OCI-LY3 (cell line): ENCODE measurements around the gene STRA8.

Source experiments
- H2AFZ ChIP-seq: fragments of 200-600, 300-600 bp; shearing (Covaris generic); 2 replicates; pipeline ENCODE4 v1.6.0; 2014; ENCODE audit warnings: antibody characterized with exemption, low read depth, low read length
- H3K27ac ChIP-seq: fragments of 200-600, 300-600 bp; sonication (generic); 2 replicates; pipeline ENCODE4 v1.5.1; 2014; ENCODE audit warnings: mild to moderate bottlenecking, low read length, moderate library complexity, mixed read lengths
- H3K27me3 ChIP-seq: fragments of 200-600, 300-600 bp; sonication (generic); 2 replicates; pipeline ENCODE4 v1.6.1; 2014; ENCODE audit warnings: low read depth, low read length, mixed read lengths
- H3K36me3 ChIP-seq: fragments of 200-600, 300-600 bp; sonication (generic); replicated peaks from 2 replicates; pipeline ENCODE3; 2014; ENCODE audit warnings: low read depth, low read length, mixed read lengths
- H3K4me1 ChIP-seq: fragments of 300-600, 200-600 bp; sonication (generic); 2 replicates; pipeline ENCODE4 v1.6.1; 2014; ENCODE audit warnings: low read length, mixed read lengths
- H3K4me2 ChIP-seq: fragments of 200-600, 300-600 bp; sonication (generic); 2 replicates; pipeline ENCODE4 v1.6.1; 2014; ENCODE audit warnings: low read length, mixed read lengths
- H3K4me3 ChIP-seq: fragments of 300-600, 200-600 bp; sonication (generic); 2 replicates; pipeline ENCODE4 v1.5.1; 2014; ENCODE audit warnings: antibody characterized with exemption, mild to moderate bottlenecking, low read length, moderate library complexity
- H3K79me2 ChIP-seq: fragments of 300-600, 200-600 bp; shearing (Covaris generic); 2 replicates; pipeline ENCODE4 v1.6.1; 2014; ENCODE audit warnings: mild to moderate bottlenecking, low read length, mixed read lengths
- H3K9ac ChIP-seq: fragments of 300-600, 200-600 bp; shearing (Covaris generic); 2 replicates; pipeline ENCODE4 v1.6.0; 2014; ENCODE audit warnings: mild to moderate bottlenecking, low read length, moderate library complexity
- H3K9me3 ChIP-seq: fragments of 200-600, 300-600 bp; shearing (Covaris generic); 2 replicates; pipeline ENCODE4 v1.6.1; 2014; ENCODE audit warnings: low read length, mixed read lengths; ENCODE audit not compliant: insufficient read depth
- H4K20me1 ChIP-seq: fragments of 200-600, 300-600 bp; sonication (generic); 2 replicates; pipeline ENCODE4 v1.6.1; 2016; ENCODE audit warnings: low read length, mixed read lengths; ENCODE audit not compliant: insufficient read depth
- CTCF ChIP-seq: fragments of 200-600, 300-600 bp; sonication (generic); IDR thresholded peaks from 2 replicates; pipeline ENCODE4 v1.5.1; 2014; ENCODE audit warnings: antibody characterized with exemption, low read length, low read depth
- EZH2phosphoT487 ChIP-seq: fragments of 200-600 bp; shearing (Covaris generic); IDR thresholded peaks from 2 replicates; pipeline ENCODE4 v1.6.1; 2018; ENCODE audit warnings: antibody characterized with exemption, mixed run types, low read depth

STRA8 gene

GRCh38 chr7:135299235-135299634 is 65.6 kb downstream of the STRA8 start:
- Histone ChIP-seq H3K9me3 (no peaks in the 10 kb centered on the region), H3K9ac (no peak overlapping the region), H4K20me1 (no peaks in the 10 kb centered on the region), H3K4me2 (no peak overlapping the region), H3K27ac (no peak overlapping the region), H3K27me3 (peaks cover 22% of the 10 kb centered on the region), H3K79me2 (no peaks in the 10 kb centered on the region), H3K36me3 (no peaks in the 10 kb centered on the region), H2AFZ (no peak overlapping the region), H3K4me1 (no peaks in the 10 kb centered on the region), H3K4me3 (no peak overlapping the region)
- TF ChIP-seq CTCF: no peak
- TF ChIP-seq EZH2phosphoT487: no peak

DNA sequence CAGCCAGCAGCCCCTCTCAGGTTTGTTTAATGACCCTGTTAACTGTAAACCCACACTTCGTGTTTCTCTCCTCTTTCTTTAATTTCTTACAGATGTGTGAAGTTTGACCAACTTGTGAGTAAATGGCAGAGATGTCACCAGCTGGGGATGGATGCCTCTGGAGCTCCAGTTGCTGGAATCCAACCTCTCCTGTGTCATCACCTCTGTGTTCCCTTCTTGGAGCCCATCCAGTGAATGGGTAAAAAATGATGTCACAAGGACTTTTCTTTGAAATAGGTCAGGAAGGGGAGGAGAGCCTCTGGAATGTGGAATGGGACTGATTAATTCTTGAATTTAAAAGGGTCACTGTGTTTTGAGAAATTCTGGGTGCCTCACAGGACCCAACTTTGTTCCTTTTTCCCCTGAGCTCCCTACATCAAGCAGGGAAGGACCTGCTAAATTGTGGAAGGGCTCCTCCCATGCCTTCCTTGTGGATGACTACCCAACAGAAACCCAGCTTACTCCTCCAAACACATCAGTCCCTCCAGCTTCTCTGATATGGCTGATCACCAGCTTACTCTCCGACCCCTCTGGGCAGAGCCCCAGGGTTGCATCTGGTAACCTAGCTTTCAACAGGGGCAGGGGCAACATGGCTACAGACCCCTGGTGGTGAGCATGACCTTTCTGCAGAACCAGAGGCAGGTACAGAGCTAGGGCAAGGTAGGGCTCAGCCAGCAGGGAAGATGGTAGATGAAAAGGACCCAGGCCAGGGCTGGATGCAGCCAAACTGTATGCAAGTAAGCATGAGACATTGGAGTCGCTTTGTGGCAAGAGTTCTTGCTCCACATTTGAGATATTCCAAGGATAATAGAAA is 67.5 kb downstream of the STRA8 start:
- Histone ChIP-seq H3K4me1 (no peaks in the 10 kb centered on the region), H3K79me2 (no peaks in the 10 kb centered on the region), H3K27ac (no peak overlapping the region), H3K27me3 (peaks cover 20% of the 10 kb centered on the region), H4K20me1 (no peaks in the 10 kb centered on the region), H3K4me2 (no peak overlapping the region), H3K9ac (no peak overlapping the region), H2AFZ (no peak overlapping the region), H3K36me3 (no peaks in the 10 kb centered on the region), H3K4me3 (no peak overlapping the region), H3K9me3 (no peaks in the 10 kb centered on the region)
- TF ChIP-seq CTCF (no peak), EZH2phosphoT487 (no peak)
